HepG2 (cell line): ENCODE measurements around the gene SH2D3A. TPM values are rescaled to one million over a fixed set of nuclear protein-coding genes. Genes with fewer than 3 reads are reported as not detected.
A peak's percentile ranks its signal among the peaks of the same experiment; 100 is the strongest.

ENCODE experiments used
- ATF7 ChIP-seq, 2 experiments: fragments of 450-650 bp in 1 of 2; sonication (generic) in 1 of 2; formaldehyde crosslinking in 1 of 2; IDR thresholded peaks; 2 replicates each; pipeline versions ENCODE4 v1.4.0 to v1.6.1; 2016 to 2020; ENCODE audit warnings: antibody characterized with exemption in 1 of 2, mild to moderate bottlenecking in 1 of 2, missing genetic modification reagents in 1 of 2
- GABPB1 ChIP-seq: IDR thresholded peaks from 2 replicates; pipeline ENCODE4 v1.6.1; 2016; ENCODE audit warnings: mild to moderate bottlenecking, missing genetic modification reagents, moderate library complexity, missing compliant biosample characterization
- GTF2F1 ChIP-seq: fragments of 150-350 bp; IDR thresholded peaks from 2 replicates; pipeline ENCODE4 v1.6.1; 2014; ENCODE audit warnings: low read length
- HNRNPL ChIP-seq: fragments of 200-400 bp; formaldehyde crosslinking; IDR thresholded peaks from 2 replicates; pipeline ENCODE4 v1.6.1; 2017; ENCODE audit warnings: mild to moderate bottlenecking, low read depth, low read length
- HNRNPLL ChIP-seq: fragments of 200-400 bp; formaldehyde crosslinking; IDR thresholded peaks from 2 replicates; pipeline ENCODE4 v1.6.1; 2017; ENCODE audit warnings: mild to moderate bottlenecking, low read depth, low read length; ENCODE audit not compliant: poor library complexity, severe bottlenecking
- KAT2B ChIP-seq: fragments of 150-350 bp; IDR thresholded peaks from 2 replicates; pipeline ENCODE4 v1.6.1; 2014; ENCODE audit warnings: low read depth, low read length, borderline replicate concordance
- KDM4B ChIP-seq: sonication (generic); formaldehyde crosslinking; IDR thresholded peaks from 2 replicates; pipeline ENCODE4 v1.4.0; 2020; ENCODE audit warnings: missing genetic modification reagents
- KDM5A ChIP-seq: fragments of 200-600 bp; sonication (generic); IDR thresholded peaks from 2 replicates; pipeline ENCODE4 v1.7.0; 2018; ENCODE audit warnings: antibody characterized with exemption, mild to moderate bottlenecking, low read length, borderline replicate concordance
- MIER2 ChIP-seq: IDR thresholded peaks from 2 replicates; pipeline ENCODE4 v1.6.1; 2016; ENCODE audit warnings: missing biosample characterization, missing genetic modification reagents
- NCOR1 ChIP-seq: fragments of 200-600 bp; sonication (generic); IDR thresholded peaks from 2 replicates; pipeline ENCODE4 v1.7.0; 2017; ENCODE audit warnings: antibody characterized with exemption, low read length, borderline replicate concordance
- NR2F6 ChIP-seq, 2 experiments: IDR thresholded peaks; 2 replicates each; pipeline ENCODE4 v1.6.1; 2016; ENCODE audit warnings: antibody characterized with exemption in 1 of 2, mild to moderate bottlenecking in 1 of 2
- RFX1 ChIP-seq: fragments of 450-650 bp; IDR thresholded peaks from 2 replicates; pipeline ENCODE4 v1.6.1; 2017
- RFXAP ChIP-seq: sonication (generic); formaldehyde crosslinking; IDR thresholded peaks from 2 replicates; pipeline ENCODE4 v1.4.0; 2020; ENCODE audit warnings: missing genetic modification reagents, borderline replicate concordance
- SNAI1 ChIP-seq: sonication (generic); formaldehyde crosslinking; IDR thresholded peaks from 2 replicates; pipeline ENCODE4 v1.5.0; 2020; ENCODE audit warnings: mild to moderate bottlenecking, missing genetic modification reagents, borderline replicate concordance
- STAT6 ChIP-seq: sonication (generic); formaldehyde crosslinking; IDR thresholded peaks from 2 replicates; pipeline ENCODE4 v1.4.0; 2020; ENCODE audit warnings: missing genetic modification reagents, mild to moderate bottlenecking, borderline replicate concordance
- SYNCRIP ChIP-seq: fragments of 200-400 bp; formaldehyde crosslinking; IDR thresholded peaks from 2 replicates; pipeline ENCODE4 v1.6.1; 2018; ENCODE audit warnings: mild to moderate bottlenecking, low read depth, low read length; ENCODE audit not compliant: insufficient read depth
- ZNF251 ChIP-seq: sonication (generic); formaldehyde crosslinking; IDR thresholded peaks from 2 replicates; pipeline ENCODE4 v1.9.0; 2021; ENCODE audit warnings: mild to moderate bottlenecking, missing genetic modification reagents
- ZNF432 ChIP-seq: sonication (generic); formaldehyde crosslinking; IDR thresholded peaks from 2 replicates; pipeline ENCODE4 v1.5.0; 2020; ENCODE audit warnings: missing genetic modification reagents, mild to moderate bottlenecking, borderline replicate concordance
- ZNF558 ChIP-seq: sonication (generic); formaldehyde crosslinking; IDR thresholded peaks from 2 replicates; pipeline ENCODE4 v1.9.0; 2022; ENCODE audit warnings: mild to moderate bottlenecking, missing genetic modification reagents, borderline replicate concordance
- ZNF607 ChIP-seq: sonication (generic); formaldehyde crosslinking; IDR thresholded peaks from 2 replicates; pipeline ENCODE4 v1.5.1; 2020; ENCODE audit warnings: missing genetic modification reagents, mild to moderate bottlenecking, borderline replicate concordance
- ZNF777 ChIP-seq: sonication (generic); formaldehyde crosslinking; IDR thresholded peaks from 2 replicates; pipeline ENCODE4 v1.4.0; 2020; ENCODE audit warnings: missing genetic modification reagents
- polyA plus RNA-seq, 8 experiments: library from polyadenylated mRNA; depleted of rRNA in 3 of 8; stranded (reverse) in 7 of 8; unstranded in 1 of 8; fragments of >200 nt; fragmentation: Illumina TruSeq in 4 of 8; extraction: Trizol in 4 of 8; gene quantifications; 2 replicates each; pipeline versions ENCODE4 v1.2.1 to v1.2.3, GENCODE V29; 2011 to 2016; ENCODE audit warnings: low read depth in 4 of 8, missing spikeins in 1 of 8, mixed read lengths in 1 of 8; ENCODE audit not compliant: insufficient read depth in 1 of 8
- total RNA-seq, 5 experiments: library from RNA; depleted of rRNA; stranded (reverse); fragments of >200 nt; fragmentation: Illumina TruSeq; extraction: Trizol; gene quantifications; 2 replicates each; pipeline ENCODE4 v1.2.3, GENCODE V29; 2016; ENCODE audit warnings: low read depth in 1 of 5
- TF ChIP-seq, protein P1 (sequence below): sonication (generic); formaldehyde crosslinking; IDR thresholded peaks from 2 replicates; pipeline ENCODE4 v1.8.0; 2022; ENCODE audit warnings: missing genetic modification reagents, mild to moderate bottlenecking, moderate library complexity, borderline replicate concordance

Gene SH2D3A
- total and polyA plus RNA-seq, 2 of the 13 experiments (the other 11 are each of a cell fraction or from before 2014, with no cell fraction given), result 1.0 to 2.2 TPM

GRCh38 chr19:6752256-6753177 lies 14.7 kb downstream of the SH2D3A start (continued):
- peak; percentile 67; the same call in 1 of the 2 replicates for TF ChIP-seq NCOR1
- TF ChIP-seq MIER2, result no peak; the same call in 1 of the 2 replicates
- no peak; the same call in 1 of the 2 replicates for TF ChIP-seq ZNF777 (CRISPR knock-in tag)
- no peak for TF ChIP-seq SYNCRIP
- no peak for TF ChIP-seq KDM5A
- peak; percentile 64; the same call in 1 of the 2 replicates for TF ChIP-seq GABPB1
- TF ChIP-seq RFX1, result no peak
- no peak for TF ChIP-seq KDM4B (CRISPR knock-in tag)
- no peak for TF ChIP-seq GTF2F1
- TF ChIP-seq KAT2B, result no peak
- no peak for TF ChIP-seq ATF7 (IDR thresholded peaks at IDR 0.05)
- TF ChIP-seq ATF7 (CRISPR knock-in tag; IDR thresholded peaks at IDR 0.05), result no peak
- TF ChIP-seq, protein P1, sequence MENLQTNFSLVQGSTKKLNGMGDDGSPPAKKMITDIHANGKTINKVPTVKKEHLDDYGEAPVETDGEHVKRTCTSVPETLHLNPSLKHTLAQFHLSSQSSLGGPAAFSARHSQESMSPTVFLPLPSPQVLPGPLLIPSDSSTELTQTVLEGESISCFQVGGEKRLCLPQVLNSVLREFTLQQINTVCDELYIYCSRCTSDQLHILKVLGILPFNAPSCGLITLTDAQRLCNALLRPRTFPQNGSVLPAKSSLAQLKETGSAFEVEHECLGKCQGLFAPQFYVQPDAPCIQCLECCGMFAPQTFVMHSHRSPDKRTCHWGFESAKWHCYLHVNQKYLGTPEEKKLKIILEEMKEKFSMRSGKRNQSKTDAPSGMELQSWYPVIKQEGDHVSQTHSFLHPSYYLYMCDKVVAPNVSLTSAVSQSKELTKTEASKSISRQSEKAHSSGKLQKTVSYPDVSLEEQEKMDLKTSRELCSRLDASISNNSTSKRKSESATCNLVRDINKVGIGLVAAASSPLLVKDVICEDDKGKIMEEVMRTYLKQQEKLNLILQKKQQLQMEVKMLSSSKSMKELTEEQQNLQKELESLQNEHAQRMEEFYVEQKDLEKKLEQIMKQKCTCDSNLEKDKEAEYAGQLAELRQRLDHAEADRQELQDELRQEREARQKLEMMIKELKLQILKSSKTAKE (CRISPR knock-in tag), result no peak
- TF ChIP-seq ZNF607 (CRISPR knock-in tag), result peak; percentile 85
- peak; percentile 93; the same call in 1 of the 2 replicates for TF ChIP-seq STAT6
- peak; percentile 60 for TF ChIP-seq NR2F6 (IDR thresholded peaks at IDR 0.05)
- TF ChIP-seq NR2F6 (CRISPR knock-in tag; IDR thresholded peaks at IDR 0.05), result peak; percentile 80
- TF ChIP-seq ZNF432 (CRISPR knock-in tag), result no peak
- TF ChIP-seq ZNF251, result no peak
- peak; percentile 64 for TF ChIP-seq HNRNPLL
- 0 out of 2 replicates have a peak, but pooled peaks have one; percentile 44 for TF ChIP-seq HNRNPL
- TF ChIP-seq RFXAP (CRISPR knock-in tag), result no peak
- peak; percentile 37; the same call in 1 of the 2 replicates for TF ChIP-seq SNAI1 (CRISPR knock-in tag)
- TF ChIP-seq ZNF558, result no peak
